Measurements from ENCODE around the gene BAZ2B.
"Not testable (repeated sequence)": the region's sequence is repeated elsewhere in the genome, so short reads cannot be mapped to it uniquely, and the experiment has no call there.

Gene BAZ2B, protein sequence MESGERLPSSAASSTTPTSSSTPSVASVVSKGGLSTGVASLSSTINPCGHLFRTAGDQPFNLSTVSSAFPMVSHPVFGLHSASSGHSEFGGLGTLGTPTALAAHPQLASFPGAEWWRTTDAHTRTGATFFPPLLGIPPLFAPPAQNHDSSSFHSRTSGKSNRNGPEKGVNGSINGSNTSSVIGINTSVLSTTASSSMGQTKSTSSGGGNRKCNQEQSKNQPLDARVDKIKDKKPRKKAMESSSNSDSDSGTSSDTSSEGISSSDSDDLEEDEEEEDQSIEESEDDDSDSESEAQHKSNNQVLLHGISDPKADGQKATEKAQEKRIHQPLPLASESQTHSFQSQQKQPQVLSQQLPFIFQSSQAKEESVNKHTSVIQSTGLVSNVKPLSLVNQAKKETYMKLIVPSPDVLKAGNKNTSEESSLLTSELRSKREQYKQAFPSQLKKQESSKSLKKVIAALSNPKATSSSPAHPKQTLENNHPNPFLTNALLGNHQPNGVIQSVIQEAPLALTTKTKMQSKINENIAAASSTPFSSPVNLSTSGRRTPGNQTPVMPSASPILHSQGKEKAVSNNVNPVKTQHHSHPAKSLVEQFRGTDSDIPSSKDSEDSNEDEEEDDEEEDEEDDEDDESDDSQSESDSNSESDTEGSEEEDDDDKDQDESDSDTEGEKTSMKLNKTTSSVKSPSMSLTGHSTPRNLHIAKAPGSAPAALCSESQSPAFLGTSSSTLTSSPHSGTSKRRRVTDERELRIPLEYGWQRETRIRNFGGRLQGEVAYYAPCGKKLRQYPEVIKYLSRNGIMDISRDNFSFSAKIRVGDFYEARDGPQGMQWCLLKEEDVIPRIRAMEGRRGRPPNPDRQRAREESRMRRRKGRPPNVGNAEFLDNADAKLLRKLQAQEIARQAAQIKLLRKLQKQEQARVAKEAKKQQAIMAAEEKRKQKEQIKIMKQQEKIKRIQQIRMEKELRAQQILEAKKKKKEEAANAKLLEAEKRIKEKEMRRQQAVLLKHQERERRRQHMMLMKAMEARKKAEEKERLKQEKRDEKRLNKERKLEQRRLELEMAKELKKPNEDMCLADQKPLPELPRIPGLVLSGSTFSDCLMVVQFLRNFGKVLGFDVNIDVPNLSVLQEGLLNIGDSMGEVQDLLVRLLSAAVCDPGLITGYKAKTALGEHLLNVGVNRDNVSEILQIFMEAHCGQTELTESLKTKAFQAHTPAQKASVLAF (N-terminal part only)

DNA sequence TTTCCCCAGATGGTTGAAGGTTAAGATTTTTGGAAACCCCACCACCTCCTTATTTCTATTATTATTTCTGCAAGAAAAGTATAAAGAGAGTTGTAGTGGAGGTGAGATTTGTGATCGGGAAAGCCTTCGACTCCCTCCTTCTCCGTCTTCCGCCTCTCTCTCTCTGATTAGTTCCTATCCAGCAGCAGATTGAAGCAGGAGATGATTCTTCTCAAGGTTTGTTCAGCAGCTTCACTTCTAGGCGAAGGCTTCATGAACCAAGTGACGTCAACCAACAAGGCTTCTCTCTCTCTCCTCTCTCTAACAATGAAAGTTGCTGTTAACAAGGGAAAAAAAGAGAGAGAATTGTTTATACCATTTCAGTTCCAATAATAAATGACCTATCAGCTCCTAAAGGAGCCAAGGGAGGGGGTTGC lies at the start of gene BAZ2B:
TSS of gene BAZ2B (minus strand) at position 263 of the 416 bp plus-strand sequence. CDS start 137,829 bp downstream, outside the sequence.
- DNase-seq (ENCODE audit: low read depth) = no peak

DNA sequence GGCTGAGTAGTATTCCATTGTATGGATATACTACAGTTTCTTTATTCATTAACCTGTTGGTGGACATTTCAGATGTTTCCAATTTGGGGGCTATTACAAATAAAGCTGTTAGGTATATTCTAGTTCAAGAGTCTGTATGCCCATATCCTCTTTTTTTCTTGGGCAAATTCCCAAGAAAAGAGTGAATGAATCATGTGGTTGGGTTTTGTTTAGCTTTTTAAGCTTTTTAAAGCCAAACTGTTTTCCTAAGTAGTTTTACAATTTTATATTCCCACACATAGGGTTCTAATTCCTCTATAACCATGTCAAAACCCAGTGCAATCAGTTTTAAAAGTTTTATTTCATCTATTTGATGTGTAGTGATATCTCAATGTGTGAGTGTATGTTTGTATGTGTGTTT lies 44.9 kb upstream of the BAZ2B start:
- DNase-seq (ENCODE audit: low read depth) = no peak

DNA sequence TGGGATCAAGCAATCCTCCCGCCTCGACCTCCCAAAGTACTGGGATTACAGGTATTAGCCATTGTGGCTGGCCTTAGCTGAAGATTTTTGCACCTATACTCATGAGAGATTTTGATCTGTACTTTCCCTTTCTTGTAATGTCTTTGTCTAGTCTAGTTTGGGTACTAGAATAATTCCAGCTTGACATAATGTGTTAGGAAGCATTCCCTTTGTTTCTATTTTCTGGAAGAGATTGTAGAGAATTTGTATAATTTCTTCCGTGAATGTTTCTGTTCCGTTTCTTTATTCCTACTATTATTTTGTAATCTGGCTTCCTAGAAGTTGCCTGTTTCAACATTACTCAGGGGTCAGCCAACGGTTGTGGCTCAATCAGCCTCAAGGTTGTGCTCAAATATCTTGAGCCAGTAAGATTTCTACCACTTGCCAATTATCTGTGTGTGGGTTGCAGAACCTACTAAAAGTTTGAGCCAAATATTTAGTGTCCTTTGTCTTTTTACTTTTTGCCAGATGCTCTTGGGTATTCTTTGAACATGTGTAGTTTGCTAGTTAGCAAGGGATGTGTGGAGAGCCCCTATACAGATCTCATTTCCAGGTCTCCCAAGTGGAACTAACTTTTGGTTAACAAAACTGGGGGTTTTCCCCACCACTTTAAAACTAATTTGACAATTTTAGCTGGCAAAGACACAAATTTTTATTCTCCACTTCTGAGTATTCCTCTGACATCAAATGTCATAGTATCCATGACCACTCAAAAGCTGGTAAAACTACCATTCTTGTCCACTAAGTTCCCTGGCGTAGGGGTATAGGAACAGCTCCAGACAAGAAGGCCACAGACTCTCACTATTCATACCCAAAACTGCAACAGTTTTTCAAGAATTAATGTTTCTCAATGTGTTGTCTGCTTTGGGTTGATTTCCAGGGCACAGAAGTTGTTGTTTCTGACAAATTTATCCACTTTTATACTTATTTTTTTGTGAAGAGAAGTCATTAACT lies 42.8 kb upstream of the BAZ2B start:
- no peak for DNase-seq (ENCODE audit: low read depth)

DNA sequence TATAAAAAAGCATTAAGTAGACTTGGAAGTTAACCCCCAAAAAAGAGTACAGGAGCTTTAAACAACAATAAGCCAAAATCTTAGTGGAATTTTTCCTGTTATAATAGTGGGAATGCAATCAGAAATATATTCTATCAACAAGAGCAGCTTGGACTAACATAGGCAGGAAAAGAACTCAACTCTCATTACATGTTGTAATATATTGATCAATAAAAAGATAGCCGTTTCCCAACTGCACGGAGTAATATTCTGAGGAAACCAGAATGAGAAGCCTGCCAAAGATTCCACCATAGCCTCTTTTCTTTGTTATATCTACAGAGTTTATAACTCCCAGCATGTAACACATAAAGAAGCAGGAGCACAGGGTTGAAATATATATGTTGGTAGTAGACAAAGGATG lies 37.6 kb upstream of the BAZ2B start:
- DNase-seq (ENCODE audit: low read depth) = no peak

DNA sequence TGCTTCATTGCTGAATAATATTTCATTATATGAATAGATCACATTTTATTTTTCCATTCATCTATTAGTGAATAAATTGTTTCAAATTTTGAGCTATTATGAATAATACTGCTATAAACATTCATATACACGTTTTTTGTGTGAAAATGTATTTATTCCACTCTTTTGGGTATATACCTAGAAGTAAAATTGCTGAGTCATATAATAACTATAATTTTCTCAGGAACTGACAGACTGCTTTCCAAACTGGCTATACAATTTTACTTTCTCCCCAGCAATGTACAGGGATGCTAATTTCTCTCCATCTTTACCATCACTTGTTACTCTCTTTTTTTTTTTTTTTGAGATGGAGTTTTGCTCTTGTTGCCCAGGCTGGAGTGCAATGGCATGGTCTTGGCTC lies 35.5 kb upstream of the BAZ2B start:
- DNase-seq (ENCODE audit: low read depth) = no peak

DNA sequence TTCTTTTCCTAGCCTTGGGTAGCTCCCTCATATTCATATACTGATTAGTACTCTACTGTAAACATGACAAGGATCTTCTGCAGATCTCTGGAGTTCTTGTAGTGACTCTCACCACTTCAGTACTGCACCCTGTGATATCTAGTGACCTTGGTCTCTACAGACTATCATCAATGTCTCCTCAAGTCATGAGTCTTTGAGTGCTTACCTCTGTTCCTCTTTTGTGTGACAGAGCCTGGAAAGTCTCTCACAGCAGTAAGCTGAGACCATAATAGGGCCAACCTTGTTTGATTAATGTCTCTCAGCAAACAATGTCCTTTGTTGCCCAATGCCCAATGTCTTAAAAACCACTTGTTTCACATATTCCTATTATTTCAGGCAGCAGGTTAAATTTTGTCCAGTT lies 34.2 kb upstream of the BAZ2B start:
- no peak for DNase-seq (ENCODE audit: low read depth)

DNA sequence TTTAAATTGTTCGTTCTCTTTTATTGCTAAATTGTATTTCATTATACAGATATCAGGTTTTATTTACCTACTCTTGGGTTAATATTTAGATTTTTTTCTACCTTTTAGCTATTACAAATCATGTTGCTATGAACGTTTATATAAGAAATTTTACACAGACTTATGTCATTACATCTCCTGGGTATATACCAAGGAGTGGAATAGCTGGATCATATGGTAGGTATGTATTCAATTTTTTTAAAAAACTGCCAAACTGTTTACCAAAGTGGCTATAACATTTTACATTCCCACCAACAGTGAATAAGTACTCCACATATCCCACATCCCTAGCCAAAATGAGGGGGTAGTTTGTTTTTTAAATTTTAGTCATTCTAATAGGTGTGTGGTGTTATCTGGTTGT lies 32.3 kb upstream of the BAZ2B start:
- no peak for DNase-seq (ENCODE audit: low read depth)

DNA sequence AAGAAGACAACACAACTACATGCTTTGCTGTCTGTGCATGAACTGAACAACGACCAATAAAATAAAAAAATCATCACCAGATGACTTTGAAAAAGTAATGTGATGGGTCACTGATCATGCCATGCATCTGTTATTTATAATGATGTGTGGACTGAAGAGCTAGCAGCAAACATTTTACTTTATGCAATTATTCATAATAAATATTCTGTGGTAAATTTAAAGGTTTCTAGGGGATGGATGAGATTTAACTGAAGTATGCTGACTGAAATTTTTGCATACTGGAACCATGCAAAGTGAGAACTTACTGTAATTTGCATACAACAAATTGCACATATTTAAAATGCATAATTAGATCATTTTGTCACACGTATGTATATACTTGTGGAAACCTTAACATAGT lies 31.3 kb upstream of the BAZ2B start:
- no peak for DNase-seq (ENCODE audit: low read depth)

DNA sequence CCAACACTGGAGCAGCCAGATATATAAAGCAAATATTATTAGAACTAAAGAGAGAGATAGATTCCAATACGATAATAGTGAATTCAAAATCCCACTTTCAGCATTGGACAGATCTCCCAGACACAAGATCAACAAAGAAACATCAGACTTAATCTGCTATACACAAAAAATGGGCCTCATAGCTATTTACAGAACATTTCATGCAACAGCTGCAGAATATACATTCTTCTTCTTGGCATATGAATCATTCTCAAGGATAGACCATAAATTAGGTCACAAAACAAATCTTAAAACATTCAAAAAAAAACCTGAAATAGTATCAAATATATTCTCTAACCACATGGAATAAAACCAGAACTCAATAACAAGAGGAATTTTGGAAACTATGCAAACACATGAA lies 23.8 kb upstream of the BAZ2B start:
- DNase-seq (ENCODE audit: low read depth) = no peak

DNA sequence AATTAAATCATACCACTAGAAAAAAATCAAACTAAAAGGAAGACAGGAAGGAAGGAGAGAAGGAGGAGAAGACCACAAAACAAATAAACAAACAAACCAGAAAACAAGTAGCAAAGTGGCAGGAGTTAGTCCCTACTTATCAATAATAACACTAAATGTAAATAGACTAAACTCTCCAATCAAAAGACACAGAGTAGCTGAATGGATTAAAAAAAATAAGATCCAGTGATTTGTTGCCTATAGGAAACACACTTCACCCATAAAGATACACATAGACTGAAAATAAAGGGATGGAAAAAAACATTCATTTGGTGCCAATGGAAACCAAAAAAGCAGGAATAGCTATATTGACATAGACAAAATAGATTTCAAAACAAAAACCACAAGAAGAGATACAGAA lies 23.4 kb upstream of the BAZ2B start:
- no peak for DNase-seq (ENCODE audit: low read depth)

DNA sequence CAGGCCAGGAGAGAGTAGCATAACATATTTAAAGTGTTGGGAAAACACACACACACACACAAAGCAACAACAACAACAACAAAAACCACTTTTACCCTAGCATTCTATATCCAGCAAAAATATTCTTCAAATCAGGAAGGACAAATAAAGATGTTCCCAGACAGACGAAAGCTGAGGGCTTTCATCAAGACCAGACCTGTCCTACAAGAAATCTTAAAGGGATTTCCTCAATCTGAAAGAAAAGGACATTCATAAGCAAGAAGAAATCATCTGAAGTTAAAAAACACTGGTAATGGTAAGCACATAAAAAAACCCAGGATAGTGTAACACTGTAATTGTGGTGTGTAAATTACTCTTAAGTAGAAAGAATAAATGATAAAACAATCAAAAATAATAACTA lies 22.7 kb upstream of the BAZ2B start:
- DNase-seq (ENCODE audit: low read depth) = no peak

DNA sequence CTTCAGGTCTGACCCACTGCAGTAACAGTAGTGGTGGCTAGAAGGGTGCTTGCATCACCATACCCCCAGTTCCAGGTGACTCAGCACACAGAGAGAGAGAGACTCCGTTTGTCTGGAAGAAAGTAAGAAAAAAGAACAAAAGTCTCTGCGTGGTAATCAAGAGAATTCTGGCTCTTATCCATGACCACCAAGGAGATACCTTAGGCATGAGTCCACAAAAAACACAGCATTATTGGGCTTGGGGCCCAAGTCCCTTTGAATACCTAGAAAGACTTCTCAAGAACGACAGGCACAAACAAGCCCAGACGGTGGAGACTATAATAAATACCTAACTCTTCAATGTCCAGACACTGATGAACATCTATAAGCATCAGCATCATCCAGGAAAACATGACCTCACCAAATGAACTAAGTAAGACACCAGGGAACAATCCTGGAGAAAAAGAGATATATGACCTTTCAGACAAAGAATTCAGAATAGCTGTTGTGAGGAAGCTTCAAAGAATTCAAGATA lies 21.7 kb upstream of the BAZ2B start:
- DNase-seq (ENCODE audit: low read depth) = no peak

DNA sequence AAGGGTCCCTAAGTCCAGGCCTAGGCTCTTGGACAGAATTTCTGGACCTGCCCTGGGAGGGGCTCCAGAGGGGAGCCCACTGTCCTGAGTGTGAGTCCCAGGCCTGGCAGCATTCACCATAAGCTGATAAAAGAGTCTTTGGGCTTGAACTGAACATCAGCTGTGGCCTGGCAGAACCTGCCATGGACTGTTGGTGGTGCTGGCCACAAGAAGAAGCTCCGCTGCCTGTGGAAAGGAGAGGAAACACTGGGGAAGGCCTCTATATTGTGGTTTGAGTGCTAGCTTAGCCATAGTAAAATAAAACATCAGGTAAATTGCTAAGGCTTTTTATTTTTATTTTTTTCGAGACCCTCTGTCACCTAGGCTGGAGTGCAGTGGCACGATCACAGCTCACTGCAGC lies 20.9 kb upstream of the BAZ2B start:
- DNase-seq (ENCODE audit: low read depth) = no peak

DNA sequence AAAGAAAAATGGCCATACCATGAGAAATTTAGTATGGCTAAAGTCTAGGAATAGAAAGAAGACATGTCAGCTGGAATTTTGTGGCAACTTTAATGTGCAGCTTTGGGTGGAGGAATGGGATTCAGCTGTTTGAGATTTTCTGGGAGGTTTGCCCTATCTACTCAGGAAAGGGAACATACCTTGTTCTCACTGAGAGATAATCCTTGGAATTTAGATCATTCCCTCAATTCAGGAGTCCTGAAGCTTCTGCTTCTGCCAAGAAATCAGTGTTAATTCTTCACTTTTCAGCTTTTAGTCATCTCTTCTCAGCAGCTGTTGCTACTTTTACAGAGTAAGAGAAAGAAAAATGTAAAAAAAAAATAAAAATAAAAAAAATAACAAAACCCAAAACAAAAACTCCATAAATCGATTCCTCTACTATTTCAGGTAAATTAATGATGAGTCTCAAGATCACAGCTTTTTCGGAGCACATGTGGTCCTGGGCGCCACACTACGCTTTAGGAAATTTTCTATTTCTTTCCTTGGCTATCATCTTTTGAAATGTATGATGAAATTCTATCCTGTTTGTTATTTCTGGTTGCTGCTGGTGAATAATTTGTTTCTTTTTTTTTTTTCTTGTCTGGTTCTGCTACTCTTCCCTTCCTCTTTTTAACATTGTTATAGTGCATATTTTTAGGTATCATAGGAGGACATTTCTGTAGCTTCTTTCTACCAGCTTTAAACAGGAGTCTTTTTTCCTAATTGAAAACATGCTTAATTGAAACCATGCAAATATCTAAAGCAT lies 18.9 kb upstream of the BAZ2B start:
- DNase-seq (ENCODE audit: low read depth) = no peak

DNA sequence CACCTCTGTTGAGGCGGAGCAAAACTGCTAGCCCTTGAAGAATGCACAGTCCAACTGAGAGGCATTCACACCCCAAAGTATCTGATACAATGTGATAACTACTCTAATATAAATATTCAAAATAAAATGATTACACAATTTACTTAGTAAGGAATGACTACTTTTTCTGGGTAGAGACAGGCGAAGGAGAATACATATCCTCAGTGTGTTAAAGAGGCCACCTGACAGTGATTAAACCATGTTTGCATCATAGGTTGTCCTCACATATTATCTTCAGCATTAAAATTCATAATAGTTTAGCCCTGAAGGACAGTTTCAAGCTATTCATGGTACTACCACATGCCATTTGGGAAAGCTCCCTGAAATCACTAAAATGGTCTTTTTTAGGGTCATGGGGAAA lies 16.9 kb upstream of the BAZ2B start:
- DNase-seq (ENCODE audit: low read depth) = no peak

DNA sequence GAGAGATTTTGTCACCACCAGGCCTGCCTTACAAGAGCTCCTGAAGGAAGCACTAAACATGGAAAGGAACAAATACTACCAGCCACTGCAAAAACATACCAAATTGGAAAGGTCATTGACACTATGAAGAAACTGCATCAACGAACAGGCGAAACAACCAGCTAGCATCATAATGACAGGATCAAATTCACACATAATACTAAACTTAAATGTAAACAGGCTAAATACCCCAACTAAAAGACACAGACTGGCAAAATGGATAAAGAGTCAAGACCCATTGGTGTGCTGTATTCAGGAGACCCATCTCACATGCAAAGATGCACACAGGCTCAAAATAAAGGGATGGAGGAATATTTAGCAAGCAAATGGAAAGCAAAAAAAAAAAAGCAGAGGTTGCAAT lies 9.3 kb upstream of the BAZ2B start:
- DNase-seq (ENCODE audit: low read depth) = not testable (repeated sequence)

DNA sequence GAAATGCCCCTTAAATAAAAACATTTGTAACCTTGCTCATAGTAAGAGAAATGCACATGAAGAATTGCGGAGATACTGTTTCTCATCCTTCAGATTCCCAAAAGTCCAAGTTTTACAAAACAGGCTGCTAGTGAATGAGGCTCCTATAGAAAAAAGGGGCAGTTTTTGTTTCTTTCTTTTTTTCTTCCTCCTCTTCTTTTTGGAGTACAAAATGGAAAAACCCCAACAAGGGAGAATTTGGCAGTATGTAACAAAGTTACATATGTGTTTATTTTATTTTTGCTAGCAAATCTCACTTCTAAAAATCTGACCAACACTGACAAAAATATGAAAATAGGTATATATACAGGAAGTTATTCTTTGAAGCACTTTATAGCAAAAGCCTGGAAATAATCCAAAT lies 7.1 kb upstream of the BAZ2B start:
- no peak for DNase-seq (ENCODE audit: low read depth)

DNA sequence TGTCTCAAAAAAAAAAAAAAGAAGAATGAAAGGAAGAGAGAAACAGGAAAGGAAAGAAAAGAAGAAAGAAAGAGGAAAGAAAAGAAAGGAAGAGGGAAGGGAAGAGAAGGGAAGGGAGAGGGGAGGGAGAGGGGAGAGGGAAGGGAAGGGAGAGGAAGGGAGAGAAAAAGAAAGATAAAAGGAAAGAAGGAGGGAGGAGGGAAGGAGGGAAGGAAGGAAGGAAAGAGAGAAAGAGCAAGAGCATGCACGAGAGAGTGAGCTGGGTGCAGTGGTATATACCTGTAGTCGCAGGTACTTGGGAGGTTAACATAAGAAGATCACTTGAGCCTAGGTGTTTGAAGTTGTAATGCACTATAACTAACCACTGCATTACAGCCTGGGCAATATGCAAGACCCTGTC lies 6.6 kb upstream of the BAZ2B start:
- no peak for DNase-seq (ENCODE audit: low read depth)

DNA sequence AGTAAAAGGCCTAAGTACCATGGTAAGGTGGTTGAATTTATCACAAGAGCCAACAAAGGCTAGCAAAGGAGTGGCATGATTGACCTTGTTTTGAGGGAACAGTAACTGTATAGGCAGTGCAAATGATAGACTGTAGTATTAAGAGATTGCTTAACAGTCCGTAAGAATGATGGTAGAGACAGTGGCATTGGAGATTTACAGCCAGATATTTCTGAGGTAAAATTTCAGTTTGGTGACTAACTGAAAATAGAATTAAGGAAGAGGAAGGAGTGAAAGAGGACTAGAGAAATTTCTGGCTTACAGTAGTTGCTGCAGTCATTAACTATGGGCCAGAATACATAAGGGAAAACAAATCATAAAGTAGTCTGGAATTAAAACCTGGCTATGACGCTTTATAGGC lies 4.4 kb upstream of the BAZ2B start:
- DNase-seq (ENCODE audit: low read depth) = no peak

DNA sequence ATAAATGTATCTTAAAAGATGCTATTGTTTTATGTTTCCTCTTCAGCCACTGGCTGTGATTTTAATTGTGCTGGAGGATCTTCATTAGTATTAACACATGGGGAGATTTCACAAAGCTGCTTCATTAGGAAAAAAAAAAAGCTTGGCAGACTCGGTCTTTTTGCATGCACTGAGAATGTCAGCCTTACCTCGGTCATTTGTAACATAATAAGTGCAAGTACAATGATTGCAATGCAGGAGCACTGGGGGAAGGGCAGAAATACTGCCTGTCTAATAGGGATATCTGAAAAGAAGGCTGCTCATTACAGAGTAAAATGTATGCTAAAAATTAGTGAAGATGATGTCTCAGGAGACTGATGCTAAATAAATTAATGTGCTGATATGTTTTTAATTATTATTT lies 1.3 kb upstream of the BAZ2B start:
- no peak for DNase-seq (ENCODE audit: low read depth)
